GM12878 (cell line): ENCODE measurements around the gene EEF1A1. TPM values are rescaled to one million over a fixed set of nuclear protein-coding genes. Genes with fewer than 3 reads are reported as not detected.

Source experiments
- ATAC-seq: fragments of 200-7000 bp; cut with Tn5 transposase; 3 replicates; pipeline ENCODE4 v1.9.1; 2020; ENCODE audit warnings: mild to moderate bottlenecking, moderate library complexity
- BruUV-seq: library from RNA; stranded (reverse); fragments of 400-500 nt; replicated peaks from 2 replicates; lab custom pipeline; 2021; lab: Mats Ljungman, UMichigan
- CTCF ChIA-PET: fragments of 300-600 bp; sonication (Branson Sonifier 250); formaldehyde crosslinking; extraction: SDS; loops from one replicate; lab custom pipeline; 2021; ENCODE audit warnings: inconsistent platforms; lab: Yijun Ruan, JAX
- POLR2A ChIA-PET: fragments of 350-600 bp; formaldehyde crosslinking; extraction: SDS; loops from one replicate; lab custom pipeline; 2021; ENCODE audit warnings: inconsistent platforms; lab: Charles Lee
- RAD21 ChIA-PET: fragments of 300-600 bp; sonication (Branson Sonifier 250); formaldehyde crosslinking; loops from one replicate; lab custom pipeline; 2023; ENCODE audit warnings: antibody characterized with exemption; ENCODE audit not compliant: unreplicated experiment; lab: Charles Lee
- SMC1A ChIA-PET: fragments of 300-600 bp; sonication (Branson Sonifier 250); formaldehyde crosslinking; loops from one replicate; lab custom pipeline; 2023; ENCODE audit not compliant: unreplicated experiment, uncharacterized antibody; lab: Charles Lee
- DNase-seq: peaks from one replicate; pipeline ENCODE4 v3.0.0-alpha.2; 2011; ENCODE audit warnings: low read depth, low spot score
- FAIRE-seq: peaks from 3 replicates; lab custom pipeline; 2011; peaks lifted over from hg19 to GRCh38; lab: Jason Lieb, UNC
- H2AFZ ChIP-seq: 2 replicates; pipeline ENCODE4 v1.6.0; 2011; ENCODE audit warnings: low read depth, low read length, control low read depth; ENCODE audit not compliant: control insufficient read depth
- H3K27ac ChIP-seq: 2 replicates; pipeline ENCODE4 v1.5.1; 2011; ENCODE audit warnings: control low read depth; ENCODE audit not compliant: control insufficient read depth, insufficient read depth
- H3K27me3 ChIP-seq, 2 experiments: replicated peaks in 1 of 2; 2 replicates each; pipeline versions ENCODE4 v1.6.0 to v1.6.1; 2011; ENCODE audit warnings: low read length in 1 of 2; ENCODE audit not compliant: control insufficient read depth in 2 of 2, insufficient read depth in 2 of 2
- H3K36me3 ChIP-seq, 2 experiments: 2 replicates each; pipeline ENCODE4 v1.5.1; 2011; ENCODE audit warnings: low read length in 1 of 2; ENCODE audit not compliant: control insufficient read depth in 2 of 2, insufficient read depth in 2 of 2
- H3K4me1 ChIP-seq: 2 replicates; pipeline ENCODE4 v1.6.1; 2011; ENCODE audit warnings: mild to moderate bottlenecking, low read length, moderate library complexity, mixed read lengths; ENCODE audit not compliant: control insufficient read depth, insufficient read depth
- H3K4me2 ChIP-seq: 2 replicates; pipeline ENCODE4 v1.6.0; 2011; ENCODE audit warnings: control low read depth; ENCODE audit not compliant: control insufficient read depth, insufficient read depth
- H3K4me3 ChIP-seq: fragments of 200-600 bp; sonication (generic); 2 replicates; pipeline ENCODE4 v1.5.1; 2016
- H3K79me2 ChIP-seq: 2 replicates; pipeline ENCODE4 v1.6.0; 2011; ENCODE audit warnings: low read length; ENCODE audit not compliant: control insufficient read depth, insufficient read depth
- H3K9ac ChIP-seq: 2 replicates; pipeline ENCODE4 v1.8.0; 2011; ENCODE audit warnings: low read length, control low read depth, mixed read lengths; ENCODE audit not compliant: control insufficient read depth, insufficient read depth
- H3K9me3 ChIP-seq: replicated peaks from 3 replicates; pipeline ENCODE4 v1.5.1; 2011; ENCODE audit warnings: mild to moderate bottlenecking, low read length; ENCODE audit not compliant: control insufficient read depth, insufficient read depth
- H4K20me1 ChIP-seq: 2 replicates; pipeline ENCODE4 v1.6.0; 2011; ENCODE audit not compliant: control insufficient read depth, insufficient read depth
- BCL11A ChIP-seq: IDR thresholded peaks from 2 replicates; pipeline ENCODE4 v1.6.1; 2011; ENCODE audit warnings: low read depth, low read length
- KDM1A ChIP-seq: fragments of 200-600 bp; sonication (generic); IDR thresholded peaks from 2 replicates; pipeline ENCODE4 v1.6.1; 2016; ENCODE audit warnings: borderline replicate concordance
- RUNX3 ChIP-seq: IDR thresholded peaks from 2 replicates; pipeline ENCODE4 v1.6.1; 2012; ENCODE audit warnings: low read length, inconsistent platforms
- SIN3A ChIP-seq: IDR thresholded peaks from 2 replicates; pipeline ENCODE4 v1.6.1; 2012; ENCODE audit warnings: low read depth, low read length, improper control_type of control experiment
- SREBF2 ChIP-seq: IDR thresholded peaks from 2 replicates; pipeline ENCODE4 v1.6.1; 2012; ENCODE audit warnings: mild to moderate bottlenecking, low read length
- TARDBP ChIP-seq: IDR thresholded peaks from 2 replicates; pipeline ENCODE4 v1.6.1; 2016; ENCODE audit warnings: borderline replicate concordance
- YBX1 ChIP-seq: fragments of 450-650 bp; IDR thresholded peaks from 2 replicates; pipeline ENCODE4 v1.6.1; 2016; ENCODE audit warnings: antibody characterized with exemption
- WGBS: methylation state at CpG from one replicate; pipeline ENCODE4 v1.1.6; 2016; ENCODE audit warnings: low lambda C conversion rate; ENCODE audit not compliant: insufficient replicate concordance, insufficient coverage; ENCODE audit errors: missing lambda C conversion rate; 5-methylcytosine and 5-hydroxymethylcytosine counted together
- in situ Hi-C: fragments of 300-500 bp; cut with MboI; formaldehyde crosslinking; loops from 9 replicates; pipeline ENCODE4 v1.14.3; 2018; ENCODE audit warnings: mixed read lengths
- intact Hi-C: fragments of 100-400 bp; cut with micrococcal nuclease; formaldehyde crosslinking; loops from one replicate; pipeline ENCODE4 v1.14.2; 2022; ENCODE audit not compliant: unreplicated experiment
- polyA plus RNA-seq, 11 experiments: library from polyadenylated mRNA; depleted of rRNA in 4 of 11; unstranded in 6 of 11; stranded (reverse) in 5 of 11; fragments of >200 nt; fragmentation: Nextera tagmentation in 4 of 11; fragmentation: Illumina TruSeq in 1 of 11; extraction: Ambion mirVana in 4 of 11; extraction: Trizol in 1 of 11; gene quantifications; 1 replicate in 1 of 11; 2 replicates in 10 of 11; pipeline versions ENCODE4 v1.2.1 to v1.2.3, GENCODE V29; 2011 to 2016; ENCODE audit warnings: inconsistent platforms in 2 of 11, missing spikeins in 2 of 11, low read depth in 1 of 11
- total RNA-seq, 4 experiments: library from RNA; depleted of rRNA in 3 of 4; stranded (reverse); fragments of >200 nt in 3 of 4; fragmentation: Illumina TruSeq in 1 of 4; extraction: Trizol in 1 of 4; gene quantifications; 2 replicates each; pipeline versions ENCODE4 v1.2.1 to v1.2.3, GENCODE V29; 2013 to 2021
- TF ChIP-seq, protein P1 (sequence below): IDR thresholded peaks from 2 replicates; pipeline ENCODE4 v1.6.1; 2012; ENCODE audit warnings: low read depth, low read length, improper control_type of control experiment
- TF ChIP-seq, protein P2 (sequence below): fragments of 450-650 bp; IDR thresholded peaks from 2 replicates; pipeline ENCODE4 v1.6.1; 2018; ENCODE audit warnings: mild to moderate bottlenecking, low read depth, moderate library complexity; ENCODE audit not compliant: partially characterized antibody
- TF ChIP-seq, protein P3 (sequence below): fragments of 450-650 bp; formaldehyde crosslinking; IDR thresholded peaks from 2 replicates; pipeline ENCODE4 v1.4.0; 2020; ENCODE audit warnings: mild to moderate bottlenecking, moderate library complexity

Gene EEF1A1
- total and polyA plus RNA-seq, 10 of the 15 experiments (the other 5 are each of a cell fraction or from before 2014, with no cell fraction given) = 4,214 to 18,090 (median 14,132) TPM

DNA sequence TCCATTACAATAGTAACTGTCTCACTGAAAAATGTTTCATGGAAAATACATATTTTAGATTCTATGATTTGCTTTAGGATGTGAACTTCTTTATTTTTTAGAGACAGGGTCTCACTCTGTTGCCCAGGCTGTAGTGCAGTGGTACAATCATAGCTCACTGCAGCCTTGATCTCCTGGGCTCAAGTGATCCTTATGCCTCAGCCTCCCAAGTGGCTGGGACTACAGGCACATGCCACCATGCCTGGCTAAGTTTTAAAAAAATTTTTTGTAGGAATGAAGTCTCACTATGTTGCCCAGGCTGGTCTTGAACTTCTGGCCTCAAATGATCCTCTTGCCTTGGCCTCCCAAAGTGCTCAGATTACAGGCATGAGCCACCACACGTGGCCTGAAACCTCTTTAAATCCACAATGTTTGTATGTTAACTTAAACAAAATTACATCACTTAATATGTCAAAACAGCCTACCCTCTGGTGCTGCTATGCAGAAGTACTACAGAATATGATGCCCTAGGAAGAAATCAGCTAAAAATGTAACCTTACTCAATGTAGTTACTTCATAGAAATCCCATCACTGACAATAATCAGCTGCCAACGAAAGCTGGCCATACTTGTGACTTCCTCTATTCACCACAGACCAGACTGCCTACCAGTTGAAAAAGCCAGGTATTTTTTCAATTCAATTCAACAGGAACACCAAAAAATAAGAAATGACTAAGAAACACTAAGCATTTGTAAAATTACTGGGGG lies 17.6 kb downstream of the EEF1A1 start:
- TF ChIP-seq, protein P1, sequence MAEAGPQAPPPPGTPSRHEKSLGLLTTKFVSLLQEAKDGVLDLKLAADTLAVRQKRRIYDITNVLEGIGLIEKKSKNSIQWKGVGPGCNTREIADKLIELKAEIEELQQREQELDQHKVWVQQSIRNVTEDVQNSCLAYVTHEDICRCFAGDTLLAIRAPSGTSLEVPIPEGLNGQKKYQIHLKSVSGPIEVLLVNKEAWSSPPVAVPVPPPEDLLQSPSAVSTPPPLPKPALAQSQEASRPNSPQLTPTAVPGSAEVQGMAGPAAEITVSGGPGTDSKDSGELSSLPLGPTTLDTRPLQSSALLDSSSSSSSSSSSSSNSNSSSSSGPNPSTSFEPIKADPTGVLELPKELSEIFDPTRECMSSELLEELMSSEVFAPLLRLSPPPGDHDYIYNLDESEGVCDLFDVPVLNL = no peak
- no peak for TF ChIP-seq TARDBP
- TF ChIP-seq BCL11A = no peak
- no peak for TF ChIP-seq SIN3A
- no peak for TF ChIP-seq KDM1A
- no peak for TF ChIP-seq SREBF2
- TF ChIP-seq, protein P2, sequence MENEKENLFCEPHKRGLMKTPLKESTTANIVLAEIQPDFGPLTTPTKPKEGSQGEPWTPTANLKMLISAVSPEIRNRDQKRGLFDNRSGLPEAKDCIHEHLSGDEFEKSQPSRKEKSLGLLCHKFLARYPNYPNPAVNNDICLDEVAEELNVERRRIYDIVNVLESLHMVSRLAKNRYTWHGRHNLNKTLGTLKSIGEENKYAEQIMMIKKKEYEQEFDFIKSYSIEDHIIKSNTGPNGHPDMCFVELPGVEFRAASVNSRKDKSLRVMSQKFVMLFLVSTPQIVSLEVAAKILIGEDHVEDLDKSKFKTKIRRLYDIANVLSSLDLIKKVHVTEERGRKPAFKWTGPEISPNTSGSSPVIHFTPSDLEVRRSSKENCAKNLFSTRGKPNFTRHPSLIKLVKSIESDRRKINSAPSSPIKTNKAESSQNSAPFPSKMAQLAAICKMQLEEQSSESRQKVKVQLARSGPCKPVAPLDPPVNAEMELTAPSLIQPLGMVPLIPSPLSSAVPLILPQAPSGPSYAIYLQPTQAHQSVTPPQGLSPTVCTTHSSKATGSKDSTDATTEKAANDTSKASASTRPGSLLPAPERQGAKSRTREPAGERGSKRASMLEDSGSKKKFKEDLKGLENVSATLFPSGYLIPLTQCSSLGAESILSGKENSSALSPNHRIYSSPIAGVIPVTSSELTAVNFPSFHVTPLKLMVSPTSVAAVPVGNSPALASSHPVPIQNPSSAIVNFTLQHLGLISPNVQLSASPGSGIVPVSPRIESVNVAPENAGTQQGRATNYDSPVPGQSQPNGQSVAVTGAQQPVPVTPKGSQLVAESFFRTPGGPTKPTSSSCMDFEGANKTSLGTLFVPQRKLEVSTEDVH = no peak
- TF ChIP-seq RUNX3 = no peak
- no peak for TF ChIP-seq YBX1
- TF ChIP-seq, protein P3, sequence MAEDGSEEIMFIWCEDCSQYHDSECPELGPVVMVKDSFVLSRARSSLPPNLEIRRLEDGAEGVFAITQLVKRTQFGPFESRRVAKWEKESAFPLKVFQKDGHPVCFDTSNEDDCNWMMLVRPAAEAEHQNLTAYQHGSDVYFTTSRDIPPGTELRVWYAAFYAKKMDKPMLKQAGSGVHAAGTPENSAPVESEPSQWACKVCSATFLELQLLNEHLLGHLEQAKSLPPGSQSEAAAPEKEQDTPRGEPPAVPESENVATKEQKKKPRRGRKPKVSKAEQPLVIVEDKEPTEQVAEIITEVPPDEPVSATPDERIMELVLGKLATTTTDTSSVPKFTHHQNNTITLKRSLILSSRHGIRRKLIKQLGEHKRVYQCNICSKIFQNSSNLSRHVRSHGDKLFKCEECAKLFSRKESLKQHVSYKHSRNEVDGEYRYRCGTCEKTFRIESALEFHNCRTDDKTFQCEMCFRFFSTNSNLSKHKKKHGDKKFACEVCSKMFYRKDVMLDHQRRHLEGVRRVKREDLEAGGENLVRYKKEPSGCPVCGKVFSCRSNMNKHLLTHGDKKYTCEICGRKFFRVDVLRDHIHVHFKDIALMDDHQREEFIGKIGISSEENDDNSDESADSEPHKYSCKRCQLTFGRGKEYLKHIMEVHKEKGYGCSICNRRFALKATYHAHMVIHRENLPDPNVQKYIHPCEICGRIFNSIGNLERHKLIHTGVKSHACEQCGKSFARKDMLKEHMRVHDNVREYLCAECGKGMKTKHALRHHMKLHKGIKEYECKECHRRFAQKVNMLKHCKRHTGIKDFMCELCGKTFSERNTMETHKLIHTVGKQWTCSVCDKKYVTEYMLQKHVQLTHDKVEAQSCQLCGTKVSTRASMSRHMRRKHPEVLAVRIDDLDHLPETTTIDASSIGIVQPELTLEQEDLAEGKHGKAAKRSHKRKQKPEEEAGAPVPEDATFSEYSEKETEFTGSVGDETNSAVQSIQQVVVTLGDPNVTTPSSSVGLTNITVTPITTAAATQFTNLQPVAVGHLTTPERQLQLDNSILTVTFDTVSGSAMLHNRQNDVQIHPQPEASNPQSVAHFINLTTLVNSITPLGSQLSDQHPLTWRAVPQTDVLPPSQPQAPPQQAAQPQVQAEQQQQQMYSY (CRISPR knock-in tag) = no peak
- ChIA-PET CTCF (interaction anchor here (0.7 to 1.5 kb wide), 4 partner anchors 12 to 107 kb away, joined by 3 to 6 read pairs (median 4); no protein-coding TSS in a partner anchor), SMC1A (interaction anchor here (0.5 to 1.7 kb wide), 5 partner anchors 10 to 152 kb away, joined by 3 to 4 read pairs (median 3); partner anchors contain the start of gene MTO1), RAD21 (interaction anchor here (1.2 kb wide), 1 partner anchor 32 kb away, joined by 3 read pairs; no protein-coding TSS in a partner anchor), POLR2A (interaction anchor here (0.6 kb wide), 1 partner anchor 176 kb away, joined by 3 read pairs; no protein-coding TSS in a partner anchor)
- 56% methylated on average over 2 of the region's 2 CpGs for WGBS
- FAIRE-seq (no peak), DNase-seq (no peak), ATAC-seq (no peak; the same call in 2 of the 3 replicates)
- peaks cover 3 to 27% of the 10 kb centered on the region in 2 experiments for H3K36me3 ChIP-seq
- no peaks in the 10 kb centered on the region; the same call in 2 of the 3 replicates for H3K9me3 ChIP-seq
- no peak overlapping the region for H3K27ac ChIP-seq
- H3K4me1 ChIP-seq = no peaks in the 10 kb centered on the region
- in situ Hi-C loops (loop anchor here (25.0 kb wide), 1 partner anchor 109 kb away; no protein-coding TSS in a partner anchor), intact Hi-C loops (no loop called here)
- H3K79me2 ChIP-seq = no peaks in the 10 kb centered on the region
- H3K9ac ChIP-seq = no peak overlapping the region
- no peak overlapping the region for H3K4me2 ChIP-seq
- H3K4me3 ChIP-seq = no peak overlapping the region
- no peaks in the 10 kb centered on the region for H3K27me3 ChIP-seq
- no TSS peak for BruUV-seq
- H2AFZ ChIP-seq = no peak overlapping the region
- H4K20me1 ChIP-seq = no peaks in the 10 kb centered on the region
